Keratinocyte (primary cell): ENCODE data around the gene RCBTB2.

ENCODE experiments used
- EZH2 ChIP-seq: IDR thresholded peaks from one replicate; pipeline ENCODE4 v1.6.1; 2012; ENCODE audit warnings: inconsistent platforms, mild to moderate bottlenecking, low read length, moderate library complexity
- TF ChIP-seq, protein P1 (sequence below), 3 experiments: IDR thresholded peaks in 1 of 3; conservative IDR thresholded peaks in 1 of 3; optimal IDR thresholded peaks in 1 of 3; 2 replicates in 2 of 3; 3 replicates in 1 of 3; pipeline versions ENCODE3 to v1.5.1; 2011; ENCODE audit warnings: low read length in 3 of 3, mild to moderate bottlenecking in 3 of 3, moderate library complexity in 2 of 3, control low read depth in 1 of 3, inconsistent platforms in 1 of 3; ENCODE audit not compliant: insufficient read depth in 2 of 3; ENCODE audit errors: extremely low read depth in 1 of 3

DNA sequence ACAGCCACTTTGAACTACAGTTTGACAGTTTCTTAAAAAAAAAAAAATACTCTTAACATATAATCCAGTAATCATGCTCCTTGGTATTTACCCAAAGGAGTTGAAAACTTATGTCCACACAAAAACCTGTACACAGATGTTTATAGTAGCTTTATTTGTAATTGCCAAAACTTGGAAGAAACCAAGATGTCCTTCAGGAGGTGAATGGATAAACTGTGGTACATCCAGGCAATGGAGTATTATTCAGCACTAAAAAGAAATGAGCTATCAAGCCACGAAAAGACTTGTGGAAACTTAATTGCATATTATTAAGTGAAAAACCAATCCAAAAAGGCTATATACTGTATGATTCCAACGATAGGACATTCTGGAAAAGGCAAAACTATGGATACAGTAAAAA lies 44.9 kb downstream of the RCBTB2 start:
- TF ChIP-seq, protein P1, sequence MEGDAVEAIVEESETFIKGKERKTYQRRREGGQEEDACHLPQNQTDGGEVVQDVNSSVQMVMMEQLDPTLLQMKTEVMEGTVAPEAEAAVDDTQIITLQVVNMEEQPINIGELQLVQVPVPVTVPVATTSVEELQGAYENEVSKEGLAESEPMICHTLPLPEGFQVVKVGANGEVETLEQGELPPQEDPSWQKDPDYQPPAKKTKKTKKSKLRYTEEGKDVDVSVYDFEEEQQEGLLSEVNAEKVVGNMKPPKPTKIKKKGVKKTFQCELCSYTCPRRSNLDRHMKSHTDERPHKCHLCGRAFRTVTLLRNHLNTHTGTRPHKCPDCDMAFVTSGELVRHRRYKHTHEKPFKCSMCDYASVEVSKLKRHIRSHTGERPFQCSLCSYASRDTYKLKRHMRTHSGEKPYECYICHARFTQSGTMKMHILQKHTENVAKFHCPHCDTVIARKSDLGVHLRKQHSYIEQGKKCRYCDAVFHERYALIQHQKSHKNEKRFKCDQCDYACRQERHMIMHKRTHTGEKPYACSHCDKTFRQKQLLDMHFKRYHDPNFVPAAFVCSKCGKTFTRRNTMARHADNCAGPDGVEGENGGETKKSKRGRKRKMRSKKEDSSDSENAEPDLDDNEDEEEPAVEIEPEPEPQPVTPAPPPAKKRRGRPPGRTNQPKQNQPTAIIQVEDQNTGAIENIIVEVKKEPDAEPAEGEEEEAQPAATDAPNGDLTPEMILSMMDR (optimal IDR thresholded peaks at IDR 0.05 in 1 of 3, IDR thresholded peaks at IDR 0.05 in 1 of 3, conservative IDR thresholded peaks at IDR 0.05 in 1 of 3; ENCODE audit: extremely low read depth in 1 of 3, insufficient read depth in 2 of 3, low read length in 3 of 3): no peak
- TF ChIP-seq EZH2: no peak
